Measurements from ENCODE around the gene COL28A1. TPM values are rescaled to one million over a fixed set of nuclear protein-coding genes. Genes with fewer than 3 reads are reported as not detected.

The COL28A1 gene
- total RNA-seq, 1 donor = 0.09 TPM

DNA sequence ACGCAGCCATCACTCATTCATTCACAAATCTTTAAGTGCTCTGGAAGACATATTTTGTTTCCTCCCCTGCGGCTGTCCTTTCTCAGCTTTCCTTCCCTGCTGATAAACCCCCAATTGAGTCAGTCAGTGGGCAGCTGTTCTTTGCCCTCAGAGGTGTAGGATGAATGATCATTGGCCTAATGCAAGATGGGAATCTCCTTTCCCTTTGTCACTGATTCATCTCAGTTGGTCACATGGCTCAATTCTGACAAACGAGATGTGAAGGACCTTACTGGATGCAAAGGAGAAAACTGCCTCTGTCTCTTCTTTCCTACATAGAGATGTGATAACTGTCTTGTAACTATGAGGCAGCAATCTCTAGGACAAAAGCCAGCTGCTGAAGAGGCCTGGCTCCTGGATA lies 44.6 kb downstream of the COL28A1 start:
- TF ChIP-seq, protein P1, sequence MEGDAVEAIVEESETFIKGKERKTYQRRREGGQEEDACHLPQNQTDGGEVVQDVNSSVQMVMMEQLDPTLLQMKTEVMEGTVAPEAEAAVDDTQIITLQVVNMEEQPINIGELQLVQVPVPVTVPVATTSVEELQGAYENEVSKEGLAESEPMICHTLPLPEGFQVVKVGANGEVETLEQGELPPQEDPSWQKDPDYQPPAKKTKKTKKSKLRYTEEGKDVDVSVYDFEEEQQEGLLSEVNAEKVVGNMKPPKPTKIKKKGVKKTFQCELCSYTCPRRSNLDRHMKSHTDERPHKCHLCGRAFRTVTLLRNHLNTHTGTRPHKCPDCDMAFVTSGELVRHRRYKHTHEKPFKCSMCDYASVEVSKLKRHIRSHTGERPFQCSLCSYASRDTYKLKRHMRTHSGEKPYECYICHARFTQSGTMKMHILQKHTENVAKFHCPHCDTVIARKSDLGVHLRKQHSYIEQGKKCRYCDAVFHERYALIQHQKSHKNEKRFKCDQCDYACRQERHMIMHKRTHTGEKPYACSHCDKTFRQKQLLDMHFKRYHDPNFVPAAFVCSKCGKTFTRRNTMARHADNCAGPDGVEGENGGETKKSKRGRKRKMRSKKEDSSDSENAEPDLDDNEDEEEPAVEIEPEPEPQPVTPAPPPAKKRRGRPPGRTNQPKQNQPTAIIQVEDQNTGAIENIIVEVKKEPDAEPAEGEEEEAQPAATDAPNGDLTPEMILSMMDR (IDR thresholded peaks at IDR 0.05; ENCODE audit: insufficient read depth, low read length) = no peak
- no peak for DNase-seq (ENCODE audit: low read depth)
- no peak overlapping the region for H3K4me3 ChIP-seq (ENCODE audit: low read depth, low read length)

DNA sequence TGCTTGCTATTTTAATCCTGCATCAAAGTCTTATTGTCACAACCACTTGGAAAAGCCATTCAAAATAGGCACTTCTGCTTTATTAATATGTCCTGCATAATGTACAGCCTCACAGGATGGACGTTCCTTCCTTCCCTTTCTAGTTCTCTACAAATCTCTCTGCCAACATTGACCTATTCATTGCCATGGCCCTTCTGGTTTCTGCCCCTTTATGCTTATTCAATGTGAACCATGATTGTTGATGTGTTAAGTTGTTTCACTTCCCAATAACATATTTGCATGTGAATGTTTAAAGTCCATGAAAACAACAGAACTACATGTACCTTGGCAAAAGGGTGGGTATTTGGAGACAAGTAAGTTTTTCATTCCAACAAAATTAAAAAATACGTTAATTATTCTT lies 45.7 kb downstream of the COL28A1 start:
- no peak overlapping the region for H3K4me3 ChIP-seq (ENCODE audit: low read depth, low read length)
- no peak for DNase-seq (ENCODE audit: low read depth)
- TF ChIP-seq, protein P1 (IDR thresholded peaks at IDR 0.05; ENCODE audit: insufficient read depth, low read length) = no peak

- TF ChIP-seq, protein P1 (IDR thresholded peaks at IDR 0.05; ENCODE audit: insufficient read depth, low read length) = no peak
- H3K4me3 ChIP-seq (ENCODE audit: low read depth, low read length) = no peak overlapping the region
- no peak for DNase-seq (ENCODE audit: low read depth)
These were observed 46.1 kb downstream of the COL28A1 start for GRCh38 chr7:7489546-7489945.

DNA sequence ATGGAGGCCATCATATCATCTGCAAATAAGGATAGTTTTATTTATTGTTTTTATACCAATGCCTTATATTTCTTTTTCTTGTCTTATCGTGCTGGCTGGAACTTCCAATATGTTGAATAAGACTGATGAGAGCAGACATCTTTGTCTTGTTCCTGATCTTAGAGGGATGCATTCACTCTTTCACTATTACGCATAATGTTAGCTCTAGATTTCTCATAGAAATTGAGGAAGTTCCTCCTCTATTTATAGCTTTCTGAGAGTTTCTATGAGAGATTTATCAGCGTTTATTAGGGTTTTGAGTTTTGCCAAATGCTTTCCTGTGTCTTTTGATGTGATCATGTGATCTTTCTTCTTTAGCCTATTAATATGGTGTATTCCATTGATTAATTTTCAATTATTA lies 49.3 kb downstream of the COL28A1 start:
- no peak for DNase-seq (ENCODE audit: low read depth)
- H3K4me3 ChIP-seq (ENCODE audit: low read depth, low read length) = no peak overlapping the region
- TF ChIP-seq, protein P1 (IDR thresholded peaks at IDR 0.05; ENCODE audit: insufficient read depth, low read length) = no peak

DNA sequence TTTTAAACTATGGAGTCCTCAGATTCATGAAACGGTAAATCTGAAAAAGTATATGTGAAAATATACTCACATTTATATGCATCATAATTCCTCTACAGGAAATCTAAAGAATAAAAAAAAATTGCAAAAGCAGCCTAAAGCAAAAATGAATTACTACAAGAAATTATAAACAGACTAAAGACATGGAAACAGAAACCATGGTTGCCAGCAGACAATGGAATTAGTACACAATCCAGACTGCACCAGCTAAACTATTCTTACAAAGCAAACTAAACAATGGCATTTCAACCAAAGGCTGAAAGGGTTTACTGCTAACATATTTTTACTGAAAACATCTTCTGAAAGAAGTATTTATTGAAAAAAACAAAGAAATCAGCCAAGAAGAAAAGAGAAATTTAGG lies 51.6 kb downstream of the COL28A1 start:
- TF ChIP-seq, protein P1 (IDR thresholded peaks at IDR 0.05; ENCODE audit: insufficient read depth, low read length) = no peak
- DNase-seq (ENCODE audit: low read depth) = no peak
- H3K4me3 ChIP-seq (ENCODE audit: low read depth, low read length) = no peak overlapping the region

DNA sequence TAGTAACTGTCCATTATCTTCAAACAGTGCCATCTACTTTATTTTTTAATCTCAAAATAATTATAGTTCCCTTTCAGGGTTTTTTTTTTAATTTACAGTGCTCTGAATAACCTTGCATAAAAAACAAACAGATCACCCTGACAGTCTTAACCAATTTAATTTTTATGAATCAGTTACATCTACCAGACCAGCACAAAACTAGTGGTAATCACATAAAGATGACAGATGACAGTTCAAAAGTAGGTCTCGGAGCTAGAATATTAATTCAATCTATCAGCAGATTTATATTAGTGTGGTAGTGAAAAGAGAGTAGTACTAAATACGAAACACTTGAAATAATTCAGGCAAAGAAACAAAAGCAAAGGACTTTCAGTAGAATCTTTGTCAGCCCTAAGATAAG lies 53.9 kb downstream of the COL28A1 start:
- no peak overlapping the region for H3K4me3 ChIP-seq (ENCODE audit: low read depth, low read length)
- no peak for DNase-seq (ENCODE audit: low read depth)
- TF ChIP-seq, protein P1 (IDR thresholded peaks at IDR 0.05; ENCODE audit: insufficient read depth, low read length) = no peak

- DNase-seq (ENCODE audit: low read depth) = no peak
- H3K4me3 ChIP-seq (ENCODE audit: low read depth, low read length) = no peak overlapping the region
These were observed 56.3 kb downstream of the COL28A1 start for GRCh38 chr7:7479275-7479805.

More at GRCh38 chr7:7479275-7479805, 56.3 kb downstream of the COL28A1 start:
- TF ChIP-seq, protein P1 (IDR thresholded peaks at IDR 0.05; ENCODE audit: insufficient read depth, low read length) = no peak

All from fibroblast of the aortic adventitia (primary cell).